ENCODE results near the gene NTM.
"Not testable (repeated sequence)": the region's sequence is repeated elsewhere in the genome, so short reads cannot be mapped to it uniquely, and the experiment has no call there.

Gene NTM

GRCh38 chr11:131675121-131675888, 304.9 kb downstream of the NTM start:
- no peak for DNase-seq

GRCh38 chr11:131677828-131678470, 307.5 kb downstream of the NTM start:
- no peak for DNase-seq

- DNase-seq = no peak
Observed at GRCh38 chr11:131678658-131679340, 308.4 kb downstream of the NTM start.

DNA sequence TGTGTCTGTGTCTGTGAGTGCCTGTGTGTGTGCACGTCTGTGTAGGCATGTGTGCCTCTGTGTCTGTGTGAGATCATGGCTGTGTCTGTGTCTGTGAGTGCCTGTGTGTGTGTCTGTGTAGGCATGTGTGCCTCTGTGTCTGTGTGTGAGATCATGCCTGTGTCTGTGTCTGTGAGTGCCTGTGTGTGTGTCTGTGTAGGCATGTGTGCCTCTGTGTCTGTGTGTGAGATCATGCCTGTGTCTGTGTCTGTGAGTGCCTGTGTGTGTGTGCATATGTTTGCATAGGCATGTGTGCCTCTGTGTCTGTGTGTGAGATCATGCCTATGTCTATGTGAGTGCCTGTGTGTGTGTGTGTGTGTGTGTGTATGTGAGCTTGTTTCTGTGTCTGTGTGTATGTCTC, 310.0 kb downstream of the NTM start:
- not testable (repeated sequence) for DNase-seq

GRCh38 chr11:131681920-131682319, 311.5 kb downstream of the NTM start:
- no peak for DNase-seq

DNA sequence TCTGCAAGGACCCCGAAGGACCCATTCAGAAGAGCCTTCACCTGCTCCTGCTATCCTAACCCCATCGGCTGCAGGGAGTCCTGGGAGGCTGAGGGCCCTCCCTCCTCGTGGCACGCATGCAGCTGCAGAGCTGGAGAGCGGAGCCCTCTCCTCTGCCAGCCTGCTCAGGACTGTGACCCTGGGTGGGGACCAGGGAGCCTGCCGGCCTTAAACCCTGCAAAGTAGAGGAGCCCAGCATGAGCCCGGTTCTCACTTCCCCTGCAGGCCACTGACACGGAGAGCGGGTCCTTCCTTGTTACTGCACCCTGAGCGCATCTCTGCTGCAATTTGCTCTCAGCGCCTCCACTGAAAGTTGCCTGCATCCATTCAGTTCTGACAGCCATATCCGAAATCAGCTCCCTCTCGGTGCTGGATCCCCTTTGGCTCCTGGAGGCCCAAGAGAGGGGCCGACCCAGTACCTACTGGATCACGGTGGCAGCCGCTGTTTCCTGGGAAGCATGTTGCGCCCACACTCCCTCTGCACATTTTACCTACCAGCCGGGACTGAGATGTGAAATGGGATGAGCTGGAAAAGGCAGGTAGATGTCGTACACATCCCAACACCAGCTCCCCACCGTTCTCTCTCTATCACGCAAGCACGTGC, 312.1 kb downstream of the NTM start:
- DNase-seq = no peak

- DNase-seq = no peak
Observed at GRCh38 chr11:131683131-131683530, 312.7 kb downstream of the NTM start.

DNA sequence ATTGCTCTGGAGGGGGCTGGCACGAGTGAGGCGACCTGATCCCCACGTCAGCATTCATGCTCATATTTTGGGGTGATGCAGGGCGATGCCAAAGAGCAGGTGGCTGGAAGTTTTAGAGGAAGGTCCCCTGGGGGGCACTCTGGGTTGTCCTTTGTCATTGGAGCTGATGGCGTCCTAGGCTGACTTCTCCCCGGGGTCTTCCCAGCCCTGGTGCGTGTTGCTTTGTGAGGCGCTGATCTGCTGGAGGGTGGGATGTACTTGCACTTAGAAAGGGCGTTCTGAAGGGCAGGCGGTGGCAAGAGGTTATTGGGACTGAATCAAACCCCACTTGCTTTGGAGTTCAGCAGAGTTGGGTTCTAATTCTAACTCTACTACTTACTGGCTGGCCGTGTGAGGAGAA, 313.3 kb downstream of the NTM start:
- DNase-seq = no peak

GRCh38 chr11:131684111-131685060, 314.0 kb downstream of the NTM start:
- no peak for DNase-seq

GRCh38 chr11:131685206-131685605, 314.8 kb downstream of the NTM start:
- DNase-seq = no peak

GRCh38 chr11:131685906-131686305, 315.5 kb downstream of the NTM start:
- no peak for DNase-seq

DNA sequence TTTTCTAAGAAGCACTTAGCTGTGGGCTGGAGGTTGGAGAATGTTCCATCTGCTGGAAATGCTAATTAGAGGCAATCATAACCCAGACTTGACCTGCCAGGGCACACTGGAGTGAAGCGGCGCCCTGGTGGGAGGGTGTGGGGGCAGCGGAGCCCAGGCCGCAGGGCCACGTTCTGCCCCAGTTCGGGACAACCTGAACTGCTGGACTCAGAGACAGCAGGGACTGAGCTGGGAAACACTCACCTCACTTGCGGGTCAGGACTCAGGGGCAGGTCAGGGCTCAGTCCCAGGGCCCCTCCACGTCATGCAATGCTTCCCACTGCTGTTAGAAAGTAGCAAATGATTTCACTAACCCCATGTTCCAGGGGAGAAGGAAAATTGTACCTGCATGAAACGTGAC, 316.4 kb downstream of the NTM start:
- DNase-seq = no peak

GRCh38 chr11:131687291-131688047, 317.1 kb downstream of the NTM start:
- DNase-seq = no peak

DNA sequence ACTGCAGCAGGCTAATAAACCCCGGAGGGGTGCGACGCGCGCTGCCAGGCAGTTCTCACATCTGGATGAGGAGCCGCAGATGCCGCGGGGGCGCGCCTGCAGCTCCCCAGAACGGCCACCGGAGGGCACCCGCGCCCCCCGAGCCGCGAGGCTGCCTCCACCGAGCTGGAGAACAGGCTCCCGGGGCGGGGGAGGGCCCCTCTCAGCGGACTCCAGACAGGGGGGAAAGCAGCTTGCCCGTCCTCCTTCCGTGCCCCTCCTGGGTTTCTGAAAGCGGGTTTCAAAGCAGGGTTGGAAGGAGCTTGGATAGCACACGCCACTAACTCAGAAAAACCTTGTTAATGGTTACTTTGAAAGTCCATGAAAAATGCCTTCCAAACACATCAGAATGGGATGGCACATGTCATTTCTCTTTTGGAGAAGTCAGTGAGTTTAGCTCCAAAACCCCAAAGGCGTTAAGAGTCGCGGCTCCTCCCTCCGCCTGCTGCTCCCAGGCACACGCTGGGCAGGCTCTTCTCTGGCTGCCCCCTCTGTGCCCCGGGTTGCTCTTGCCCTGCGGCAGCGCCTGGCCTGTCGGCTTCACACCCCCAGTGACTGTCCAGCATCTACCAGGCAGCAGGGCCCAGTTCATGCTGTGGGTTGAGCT, 317.8 kb downstream of the NTM start:
- peak; percentile 46 to 66 for DNase-seq

DNA sequence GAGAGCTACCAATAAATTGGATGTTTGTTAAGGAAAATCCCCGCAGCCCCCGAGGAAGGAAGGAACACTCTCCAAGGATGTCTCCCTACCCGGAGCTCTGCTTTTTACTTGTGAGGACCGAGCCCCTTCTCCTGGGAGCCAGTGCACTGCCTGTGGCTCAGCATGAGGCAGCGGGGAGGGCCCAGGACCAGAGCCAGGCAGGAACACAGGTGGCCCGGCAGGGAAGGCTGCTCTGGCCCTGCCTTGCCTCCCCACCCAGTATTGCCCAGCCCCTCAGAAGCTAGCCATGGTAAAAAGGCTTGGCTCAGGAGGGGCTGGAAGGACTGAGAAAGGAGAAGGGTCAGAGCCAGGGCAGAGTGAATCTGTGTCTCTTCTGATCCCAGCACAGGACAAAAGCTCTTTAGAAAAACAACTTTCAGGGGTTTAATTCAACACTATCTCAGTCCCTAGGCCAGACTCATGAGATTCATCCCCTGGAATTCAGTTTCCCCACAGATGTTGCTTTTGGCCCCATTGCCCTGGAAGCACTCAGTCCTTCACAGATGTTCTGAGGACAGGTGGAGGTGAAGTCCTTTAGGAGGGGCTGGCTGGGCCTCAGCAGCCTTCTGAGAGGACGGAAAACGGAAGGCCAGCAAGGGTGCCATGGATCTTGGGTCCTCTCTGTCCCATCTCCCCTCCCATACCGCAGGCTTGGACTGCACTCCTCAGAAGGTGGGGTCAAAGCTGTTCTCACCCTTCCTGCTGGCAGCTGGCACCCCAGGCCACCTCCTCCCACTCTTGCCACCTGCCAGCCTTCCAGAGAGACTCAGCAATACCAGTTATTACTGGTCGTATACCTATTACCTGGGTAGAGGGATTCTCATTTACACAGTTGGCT, 318.9 kb downstream of the NTM start:
- no peak for DNase-seq

GRCh38 chr11:131690362-131690761, 319.9 kb downstream of the NTM start:
- DNase-seq = no peak

GRCh38 chr11:131690776-131691175, 320.4 kb downstream of the NTM start:
- no peak for DNase-seq

DNA sequence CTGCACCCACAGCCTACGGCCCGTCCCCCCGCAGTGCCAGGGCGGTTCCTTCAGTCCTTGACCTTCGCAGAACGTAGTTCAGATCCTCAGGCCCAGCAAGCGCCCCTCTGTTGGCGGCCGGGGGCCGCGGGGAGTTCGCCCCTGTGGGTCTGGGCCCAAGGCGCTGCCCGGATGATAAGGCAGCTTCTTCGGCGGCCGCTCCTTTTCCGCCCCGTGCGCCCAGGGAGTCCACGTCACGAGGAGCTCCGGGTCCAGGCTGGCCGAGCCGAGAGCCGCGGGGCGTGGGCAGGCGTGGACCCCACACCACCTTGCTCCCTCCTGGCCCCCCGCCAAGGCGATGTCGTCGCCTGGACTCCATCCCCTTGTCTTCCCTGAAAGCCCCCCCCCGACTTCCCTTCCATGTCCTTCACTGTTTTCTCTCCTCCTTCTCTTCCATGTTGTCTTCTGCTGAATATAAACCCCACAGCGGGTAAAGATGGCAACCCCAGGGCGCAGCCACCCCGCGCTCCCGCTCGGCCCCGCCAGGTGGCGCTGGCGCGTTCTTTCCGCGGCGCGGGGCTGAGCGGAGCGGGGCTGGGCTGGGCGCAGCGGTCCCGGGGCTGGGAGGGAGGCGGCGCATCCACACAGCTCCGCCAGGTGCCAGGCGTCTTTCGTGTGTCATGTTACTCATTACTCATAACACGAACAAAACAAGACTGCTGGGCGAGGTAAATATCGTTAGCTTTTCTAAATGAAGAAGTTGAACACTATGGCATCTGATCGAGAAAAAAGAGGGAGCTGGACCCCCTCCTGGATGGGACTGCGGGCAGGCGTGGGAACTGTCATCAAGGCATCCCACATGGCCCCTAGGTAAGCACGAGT, 321.0 kb downstream of the NTM start:
- DNase-seq = peak; percentile 53 to 66

- no peak for DNase-seq
Observed at GRCh38 chr11:131692151-131692550, 321.7 kb downstream of the NTM start.

Data from activated T-cell treated with anti-CD3 and anti-CD28 coated beads, Interleukin-2, amount 50 U/mL, for 48 hours (primary cell).